Gastrocnemius medialis (tissue), 4 donors: ENCODE results near the gene AGTR1.

Experiments
- CTCF ChIP-seq, 5 experiments: fragments of 450-650 bp in 3 of 5; fragments of 200-600 bp in 2 of 5; sonication (generic) in 2 of 5; IDR thresholded peaks in 4 of 5; conservative IDR thresholded peaks in 1 of 5; 1 replicate in 4 of 5; 2 replicates in 1 of 5; pipeline ENCODE4 v1.5.1; 2016 to 2019; ENCODE audit warnings: antibody characterized with exemption in 5 of 5, mild to moderate bottlenecking in 3 of 5, moderate library complexity in 3 of 5
- POLR2A ChIP-seq, 2 donors: fragments of 450-650 bp; IDR thresholded peaks; one replicate each; pipeline ENCODE4 v1.6.1; 2017; ENCODE audit warnings: antibody characterized with exemption in 2 of 2, mild to moderate bottlenecking in 2 of 2, moderate library complexity in 2 of 2

DNA sequence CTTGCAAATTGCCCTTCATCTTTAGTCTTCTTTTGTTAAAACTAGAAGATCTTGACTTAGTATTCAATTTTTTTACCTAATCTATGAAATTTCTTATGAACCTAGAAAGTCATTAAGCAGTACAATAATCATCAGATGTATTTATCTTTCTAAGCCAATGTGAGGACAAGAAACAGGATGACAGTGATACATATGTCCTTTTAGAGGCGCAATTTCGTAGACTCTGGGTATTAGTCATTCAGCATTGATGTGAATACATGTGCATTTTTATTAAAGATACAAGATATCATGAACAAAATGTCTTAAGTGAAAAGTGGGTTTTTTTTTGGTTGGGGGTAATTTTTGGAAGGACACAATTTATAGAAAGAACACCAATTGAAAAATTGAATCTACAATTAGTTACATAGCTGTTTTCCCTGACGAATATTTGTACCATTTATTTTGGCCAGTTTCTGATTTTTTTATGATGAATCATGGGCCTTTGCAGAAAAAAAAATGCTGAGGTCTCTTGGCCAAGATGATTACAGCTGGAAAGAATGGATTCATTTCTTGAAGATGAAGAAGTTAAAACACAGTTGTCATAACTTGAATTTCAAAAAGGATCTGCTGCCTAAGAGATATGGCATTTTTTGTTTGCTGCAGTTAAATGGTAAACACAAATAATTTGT lies 48.9 kb upstream of the AGTR1 start:
- no peak for TF ChIP-seq CTCF (IDR thresholded peaks at IDR 0.05 in 4 of 5, conservative IDR thresholded peaks at IDR 0.05 in 1 of 5)
- no peak for TF ChIP-seq POLR2A (IDR thresholded peaks at IDR 0.05)
